K562 (cell line): ENCODE measurements around the gene ATXN1. TPM values are rescaled to one million over a fixed set of nuclear protein-coding genes. Genes with fewer than 3 reads are reported as not detected.

ENCODE experiments used
- ATAC-seq: fragments of 200-7000 bp; cut with Tn5 transposase; 3 replicates; pipeline ENCODE4 v1.9.1; 2020; ENCODE audit warnings: moderate library complexity
- BruUV-seq: library from RNA; stranded (reverse); fragments of 400-500 nt; replicated peaks from 2 replicates; lab custom pipeline; 2021; lab: Mats Ljungman, UMichigan
- CTCF ChIA-PET: fragments of 300-600 bp; formaldehyde crosslinking; extraction: SDS; loops from one replicate; lab custom pipeline; 2021; ENCODE audit warnings: low intra/inter-chr PET ratio; lab: Yijun Ruan, JAX
- POLR2A ChIA-PET: fragments of 300-600, 350-650 bp; sonication (Branson Sonifier 250); formaldehyde crosslinking; extraction: SDS; loops from one replicate; lab custom pipeline; 2021; ENCODE audit warnings: antibody characterized with exemption, inconsistent platforms; lab: Yijun Ruan, JAX
- DNase-seq, 4 experiments: peaks; one replicate each; pipeline versions ENCODE4 v3.0.0 to v3.0.0-alpha.2; 2011 to 2018; ENCODE audit warnings: low spot score in 3 of 4, mixed read lengths in 3 of 4; ENCODE audit errors: extremely low read depth in 1 of 4
- FAIRE-seq: peaks from 2 replicates; lab custom pipeline; 2011; peaks lifted over from hg19 to GRCh38; lab: Jason Lieb, UNC
- H2AFZ ChIP-seq: 2 replicates; pipeline ENCODE4 v1.6.0; 2011; ENCODE audit warnings: low read depth, low read length, control low read depth, inconsistent platforms
- H3K27ac ChIP-seq: fragments of 200-600 bp; 3 replicates; pipeline ENCODE4 v1.8.0; 2011; ENCODE audit warnings: low read depth, mild to moderate bottlenecking, control low read depth, inconsistent platforms, low read length, moderate library complexity, mixed read lengths; ENCODE audit errors: extremely low read depth
- H3K27me3 ChIP-seq, 2 experiments: fragments of 300-600 bp in 1 of 2; 2 replicates in 1 of 2; 3 replicates in 1 of 2; pipeline versions ENCODE4 v1.6.0 to v1.8.0; 2011; ENCODE audit warnings: inconsistent platforms in 2 of 2, low read length in 2 of 2, mild to moderate bottlenecking in 1 of 2, mixed read lengths in 1 of 2, moderate library complexity in 1 of 2; ENCODE audit not compliant: control insufficient read depth in 2 of 2, insufficient read depth in 2 of 2
- H3K36me3 ChIP-seq: fragments of 300-600 bp; 3 replicates; pipeline ENCODE4 v1.8.0; 2011; ENCODE audit warnings: mild to moderate bottlenecking, low read length, inconsistent platforms; ENCODE audit not compliant: control insufficient read depth, insufficient read depth
- H3K4me1 ChIP-seq, 2 experiments: fragments of 200-600 bp in 1 of 2; replicated peaks in 1 of 2; 2 replicates in 1 of 2; 3 replicates in 1 of 2; pipeline versions ENCODE4 v1.5.1 to v1.8.0; 2011; ENCODE audit warnings: inconsistent platforms in 2 of 2, low read length in 2 of 2, mild to moderate bottlenecking in 1 of 2, mixed read lengths in 1 of 2, moderate library complexity in 1 of 2; ENCODE audit not compliant: control insufficient read depth in 2 of 2, insufficient read depth in 2 of 2
- H3K4me2 ChIP-seq: 2 replicates; pipeline ENCODE4 v1.6.1; 2011; ENCODE audit warnings: low read length, control low read depth, inconsistent platforms, mixed read lengths; ENCODE audit not compliant: insufficient read depth
- H3K4me3 ChIP-seq: fragments of 200-600 bp; sonication (generic), shearing (Covaris generic); 2 replicates; pipeline ENCODE4 v1.5.1; 2016; ENCODE audit warnings: control low read depth, inconsistent platforms
- H3K79me2 ChIP-seq: fragments of 200-600 bp; 3 replicates; pipeline ENCODE4 v1.8.0; 2011; ENCODE audit warnings: low read length, inconsistent platforms; ENCODE audit not compliant: control insufficient read depth, insufficient read depth
- H3K9ac ChIP-seq, 2 experiments: 2 replicates each; pipeline versions ENCODE4 v1.6.0 to v1.6.1; 2011; ENCODE audit warnings: low read depth in 2 of 2, low read length in 2 of 2, control low read depth in 1 of 2, inconsistent platforms in 1 of 2, mild to moderate bottlenecking in 1 of 2, mixed read lengths in 1 of 2; ENCODE audit not compliant: insufficient read depth in 1 of 2
- H3K9me1 ChIP-seq: one replicate; pipeline ENCODE4 v1.6.0; 2011; ENCODE audit warnings: inconsistent platforms, mild to moderate bottlenecking, low read length, moderate library complexity; ENCODE audit not compliant: control insufficient read depth, insufficient read depth
- H3K9me3 ChIP-seq: replicated peaks from 2 replicates; pipeline ENCODE4 v1.5.1; 2011; ENCODE audit warnings: low read depth, low read length, inconsistent platforms; ENCODE audit not compliant: control insufficient read depth, insufficient read depth
- H4K20me1 ChIP-seq: replicated peaks from 2 replicates; pipeline ENCODE4 v1.6.1; 2011; ENCODE audit warnings: low read length, inconsistent platforms, mixed read lengths; ENCODE audit not compliant: control insufficient read depth, insufficient read depth
- EGR1 ChIP-seq: fragments of 450-650 bp; conservative IDR thresholded peaks from 2 replicates; pipeline ENCODE4 v1.6.1; 2017; ENCODE audit warnings: mild to moderate bottlenecking
- GABPB1 ChIP-seq: sonication (generic); formaldehyde crosslinking; IDR thresholded peaks from 2 replicates; pipeline ENCODE4 v1.8.0; 2022; ENCODE audit warnings: mild to moderate bottlenecking, missing genetic modification reagents
- GTF2E2 ChIP-seq: fragments of 200-800 bp; sonication (Bioruptor generic); IDR thresholded peaks from 2 replicates; pipeline ENCODE4 v1.6.1; 2016; ENCODE audit warnings: missing genetic modification characterization, missing compliant biosample characterization
- HCFC1 ChIP-seq: IDR thresholded peaks from 2 replicates; pipeline ENCODE4 v1.6.1; 2012; ENCODE audit warnings: low read depth, low read length, improper control_type of control experiment
- IFI16 ChIP-seq: fragments of 250-450 bp; sonication (Bioruptor Pico); IDR thresholded peaks from 2 replicates; pipeline ENCODE4 v2.1.2; 2022; ENCODE audit warnings: mild to moderate bottlenecking, inconsistent platforms
- NFIC ChIP-seq: fragments of 450-650 bp; IDR thresholded peaks from 2 replicates; pipeline ENCODE4 v1.6.1; 2017; ENCODE audit warnings: mild to moderate bottlenecking, inconsistent platforms
- NR2C1 ChIP-seq, 2 experiments: fragments of 450-650 bp; IDR thresholded peaks; 2 replicates each; pipeline ENCODE4 v1.6.1; 2017; ENCODE audit warnings: mild to moderate bottlenecking in 2 of 2, antibody characterized with exemption in 1 of 2, inconsistent platforms in 1 of 2, missing compliant biosample characterization in 1 of 2, missing genetic modification characterization in 1 of 2
- PURB ChIP-seq: sonication (generic); formaldehyde crosslinking; IDR thresholded peaks from 2 replicates; pipeline ENCODE4 v1.9.0; 2021; ENCODE audit warnings: low read depth, mild to moderate bottlenecking, missing genetic modification reagents
- RFX5 ChIP-seq: IDR thresholded peaks from 2 replicates; pipeline ENCODE4 v1.6.1; 2011; ENCODE audit warnings: low read depth, mild to moderate bottlenecking, improper control_type of control experiment, low read length
- TCF7 ChIP-seq: sonication (generic); IDR thresholded peaks from 2 replicates; pipeline ENCODE4 v1.6.1; 2016; ENCODE audit warnings: antibody characterized with exemption, borderline replicate concordance
- XRCC3 ChIP-seq: fragments of 450-650 bp; IDR thresholded peaks from 2 replicates; pipeline ENCODE4 v1.6.1; 2017; ENCODE audit warnings: mild to moderate bottlenecking, moderate library complexity
- ZNF354B ChIP-seq: fragments of 250-450 bp; sonication (Bioruptor Pico); IDR thresholded peaks from 2 replicates; pipeline ENCODE4 v1.4.0; 2020
- WGBS: fragments of 100-300 bp; shearing (Covaris generic); methylation state at CpG from one replicate; pipeline ENCODE4 v1.1.6; 2016; ENCODE audit warnings: low coverage, mixed read lengths; ENCODE audit not compliant: insufficient coverage; ENCODE audit errors: missing lambda C conversion rate; 5-methylcytosine and 5-hydroxymethylcytosine counted together
- in situ Hi-C: fragments of 300-500 bp; cut with MboI; formaldehyde crosslinking; loops from 4 replicates; pipeline ENCODE4 v1.15.0; 2018; ENCODE audit warnings: inconsistent platforms, mixed read lengths
- intact Hi-C: fragments of 100-400 bp; cut with micrococcal nuclease; formaldehyde crosslinking; loops from 2 replicates; pipeline ENCODE4 v1.14.2; 2022
- polyA plus RNA-seq, 8 experiments: library from polyadenylated mRNA; depleted of rRNA in 4 of 8; stranded (reverse) in 5 of 8; unstranded in 3 of 8; fragments of >200 nt; fragmentation: Nextera tagmentation in 2 of 8; fragmentation: Illumina TruSeq in 1 of 8; extraction: Ambion mirVana in 2 of 8; extraction: Trizol in 1 of 8; gene quantifications; 2 replicates each; pipeline versions ENCODE4 v1.2.1 to v1.2.3, GENCODE V29; 2011 to 2014; ENCODE audit warnings: inconsistent platforms in 1 of 8, missing spikeins in 1 of 8
- total RNA-seq, 7 experiments: library from RNA; depleted of rRNA in 6 of 7; stranded (reverse); fragments of >200 nt in 6 of 7; fragmentation: Illumina TruSeq in 2 of 7; extraction: Trizol in 2 of 7; gene quantifications; 2 replicates each; pipeline versions ENCODE4 v1.2.1 to v1.2.3, GENCODE V29; 2011 to 2021; ENCODE audit warnings: low replicate concordance in 1 of 7

ATXN1 gene
- total and polyA plus RNA-seq, 9 of the 15 experiments (the other 6 are each of a cell fraction or from before 2014, with no cell fraction given), result under 0.01 to 1.2 (median 0.58) TPM

GRCh38 chr6:16663901-16664300 is 97.4 kb downstream of the ATXN1 start:
- H2AFZ ChIP-seq, result no peak overlapping the region
- ATAC-seq (no peak), DNase-seq (no peak)
- H3K9me3 ChIP-seq, result no peaks in the 10 kb centered on the region
- no peak overlapping the region for H3K9ac ChIP-seq
- H3K4me3 ChIP-seq, result no peak overlapping the region
- H3K4me2 ChIP-seq, result no peak overlapping the region
- H4K20me1 ChIP-seq, result no peaks in the 10 kb centered on the region
- ChIA-PET CTCF (no interaction called here), POLR2A (no interaction called here)
- H3K9me1 ChIP-seq, result no peaks in the 10 kb centered on the region
- TF ChIP-seq HCFC1 (no peak), NFIC (no peak), NR2C1 (IDR thresholded peaks at IDR 0.05) (no peak), NR2C1 (tag; IDR thresholded peaks at IDR 0.05) (no peak), GTF2E2 (no peak), ZNF354B (CRISPR knock-in tag) (no peak), GABPB1 (no peak), PURB (CRISPR knock-in tag) (no peak), IFI16 (CRISPR knock-in tag) (no peak), EGR1 (no peak), RFX5 (no peak), TCF7 (no peak), XRCC3 (no peak)
- TF ChIP-seq, all 486 proteins: peak for 0
- H3K36me3 ChIP-seq, result no peaks in the 10 kb centered on the region
- no peak overlapping the region for H3K27ac ChIP-seq
- intact Hi-C loops (no loop called here), in situ Hi-C loops (no loop called here)
- BruUV-seq, result no TSS peak
- H3K4me1 ChIP-seq, result no peaks in the 10 kb centered on the region
- FAIRE-seq, result peak; percentile 65
- 0% methylated on average over 1 of the region's 1 CpG for WGBS
- H3K27me3 ChIP-seq, result no peaks in the 10 kb centered on the region
- no peaks in the 10 kb centered on the region for H3K79me2 ChIP-seq
